Activated T-helper 1 cell treated with anti-CD3 and anti-CD28 coated beads, Interleukin-12 subunit alpha, Interleukin-12 subunit beta, Interleukin-2, Interleukin-4 antibody, amounts not matched to agents 30 ng/mL and 10 ng/mL and 1 ng/mL, durations not matched to agents 14 hours and 24 hours and 36 hours (primary cell): ENCODE data around the gene ILF3. TPM values are rescaled to one million over a fixed set of nuclear protein-coding genes. Genes with fewer than 3 reads are reported as not detected.
A peak's percentile ranks its signal among the peaks of the same experiment; 100 is the strongest.

ENCODE experiments used
- DNase-seq: peaks from one replicate; pipeline ENCODE4 v3.0.0; 2021; ENCODE audit warnings: low spot score
- H3K27ac Mint-ChIP-seq: one replicate; pipeline ENCODE4 v1.8.0; 2021; ENCODE audit warnings: mild to moderate bottlenecking, mixed read lengths
- H3K27me3 Mint-ChIP-seq: one replicate; pipeline ENCODE4 v1.8.0; 2022; ENCODE audit warnings: mild to moderate bottlenecking, moderate library complexity, mixed read lengths; ENCODE audit not compliant: insufficient read depth
- H3K36me3 Mint-ChIP-seq: one replicate; pipeline ENCODE4 v1.8.0; 2021; ENCODE audit warnings: low read depth, mixed read lengths
- H3K4me1 Mint-ChIP-seq: one replicate; pipeline ENCODE4 v1.8.0; 2021; ENCODE audit warnings: low read depth, mixed read lengths
- H3K4me3 Mint-ChIP-seq: one replicate; pipeline ENCODE4 v1.8.0; 2021; ENCODE audit warnings: mild to moderate bottlenecking, moderate library complexity, mixed read lengths
- H3K9me3 Mint-ChIP-seq: one replicate; pipeline ENCODE4 v1.8.0; 2021; ENCODE audit warnings: mixed read lengths
- intact Hi-C: fragments of 100-400 bp; cut with micrococcal nuclease; formaldehyde crosslinking; loops from one replicate; pipeline ENCODE4 v1.15.1; 2024
- total RNA-seq: library from RNA; stranded (reverse); gene quantifications from 2 replicates; pipeline ENCODE4 v1.2.3, GENCODE V29; 2022

ILF3 gene
- total RNA-seq, 1 donor from 2014 or later, result 536 TPM

- Mint-ChIP-seq H3K9me3 (no peaks in the 10 kb centered on the region), H3K4me3 (peak overlapping the region; percentile 98)
Measured at GRCh38 chr19:10719466-10719961, 65.4 kb downstream of the ILF3 start.

GRCh38 chr19:10720607-10721125 is 66.5 kb downstream of the ILF3 start:
- Mint-ChIP-seq H3K9me3 (no peaks in the 10 kb centered on the region), H3K36me3 (peaks cover 9% of the 10 kb centered on the region), H3K27ac (no peak overlapping the region), H3K4me1 (peaks cover 29% of the 10 kb centered on the region), H3K4me3 (peak overlapping the region; percentile 37), H3K27me3 (no peaks in the 10 kb centered on the region)
- intact Hi-C loops, result no loop called here
- DNase-seq, result no peak

More at GRCh38 chr19:10719466-10719961, 65.4 kb downstream of the ILF3 start:
- intact Hi-C loops, result loop anchor here (1.0 to 10.0 kb wide), 3 partner anchors 36 to 375 kb away; partner anchors contain the start of gene SMARCA4
- H3K4me1 Mint-ChIP-seq, result peaks cover 29% of the 10 kb centered on the region
- H3K27ac Mint-ChIP-seq, result peak overlapping the region; percentile 69
- H3K36me3 Mint-ChIP-seq, result peaks cover 6% of the 10 kb centered on the region
- no peaks in the 10 kb centered on the region for H3K27me3 Mint-ChIP-seq
- no peak for DNase-seq

GRCh38 chr19:10723591-10723990 is 69.4 kb downstream of the ILF3 start:
- DNase-seq, result no peak
- intact Hi-C loops, result no loop called here
- Mint-ChIP-seq H3K27ac (no peak overlapping the region), H3K27me3 (no peaks in the 10 kb centered on the region), H3K4me1 (peaks cover 47% of the 10 kb centered on the region), H3K36me3 (peaks cover 25% of the 10 kb centered on the region), H3K4me3 (no peak overlapping the region), H3K9me3 (no peaks in the 10 kb centered on the region)

GRCh38 chr19:10724573-10725071 is 70.5 kb downstream of the ILF3 start:
- no peak overlapping the region for H3K4me3 Mint-ChIP-seq
- peaks cover 25% of the 10 kb centered on the region for H3K36me3 Mint-ChIP-seq
- no peak overlapping the region for H3K27ac Mint-ChIP-seq
- intact Hi-C loops, result no loop called here
- peaks cover 43% of the 10 kb centered on the region for H3K4me1 Mint-ChIP-seq
- DNase-seq, result no peak
- no peaks in the 10 kb centered on the region for H3K27me3 Mint-ChIP-seq
- H3K9me3 Mint-ChIP-seq, result no peaks in the 10 kb centered on the region

- H3K27ac Mint-ChIP-seq, result no peak overlapping the region
- DNase-seq, result no peak
- H3K9me3 Mint-ChIP-seq, result no peaks in the 10 kb centered on the region
- no peak overlapping the region for H3K4me3 Mint-ChIP-seq
- intact Hi-C loops, result no loop called here
- no peaks in the 10 kb centered on the region for H3K27me3 Mint-ChIP-seq
- H3K36me3 Mint-ChIP-seq, result peaks cover 25% of the 10 kb centered on the region
- peaks cover 38% of the 10 kb centered on the region for H3K4me1 Mint-ChIP-seq
Measured at GRCh38 chr19:10725415-10725814, 71.3 kb downstream of the ILF3 start.

- Mint-ChIP-seq H3K9me3 (no peaks in the 10 kb centered on the region), H3K4me3 (no peak overlapping the region), H3K4me1 (peaks cover 30% of the 10 kb centered on the region), H3K36me3 (peaks cover 25% of the 10 kb centered on the region), H3K27ac (no peak overlapping the region), H3K27me3 (no peaks in the 10 kb centered on the region)
- DNase-seq, result no peak
- intact Hi-C loops, result no loop called here
Measured at GRCh38 chr19:10726268-10726667, 72.1 kb downstream of the ILF3 start.

- peak overlapping the region; percentile 48 for H3K27ac Mint-ChIP-seq
- H3K9me3 Mint-ChIP-seq, result no peaks in the 10 kb centered on the region
- DNase-seq, result no peak
- peaks cover 25% of the 10 kb centered on the region for H3K36me3 Mint-ChIP-seq
- no peak overlapping the region for H3K4me3 Mint-ChIP-seq
- no peaks in the 10 kb centered on the region for H3K27me3 Mint-ChIP-seq
- intact Hi-C loops, result no loop called here
- H3K4me1 Mint-ChIP-seq, result peaks cover 36% of the 10 kb centered on the region
Measured at GRCh38 chr19:10727685-10728201, 73.6 kb downstream of the ILF3 start.

GRCh38 chr19:10729411-10729810 is 75.3 kb downstream of the ILF3 start:
- peak overlapping the region; percentile 67 for H3K27ac Mint-ChIP-seq
- H3K27me3 Mint-ChIP-seq, result no peaks in the 10 kb centered on the region
- no peak for DNase-seq
- no peak overlapping the region for H3K4me3 Mint-ChIP-seq
- H3K9me3 Mint-ChIP-seq, result no peaks in the 10 kb centered on the region
- peaks cover 23% of the 10 kb centered on the region for H3K36me3 Mint-ChIP-seq
- intact Hi-C loops, result no loop called here
- H3K4me1 Mint-ChIP-seq, result peaks cover 36% of the 10 kb centered on the region

- Mint-ChIP-seq H3K4me3 (no peak overlapping the region), H3K4me1 (peaks cover 36% of the 10 kb centered on the region)
Measured at GRCh38 chr19:10730932-10731331, 76.8 kb downstream of the ILF3 start.

GRCh38 chr19:10735741-10736140 is 81.6 kb downstream of the ILF3 start:
- peaks cover 27% of the 10 kb centered on the region for H3K36me3 Mint-ChIP-seq
- DNase-seq, result no peak
- no peaks in the 10 kb centered on the region for H3K27me3 Mint-ChIP-seq
- peaks cover 4% of the 10 kb centered on the region for H3K9me3 Mint-ChIP-seq
- peaks cover 34% of the 10 kb centered on the region for H3K4me1 Mint-ChIP-seq
- no peak overlapping the region for H3K27ac Mint-ChIP-seq
- intact Hi-C loops, result no loop called here
- no peak overlapping the region for H3K4me3 Mint-ChIP-seq

More at GRCh38 chr19:10730932-10731331, 76.8 kb downstream of the ILF3 start:
- DNase-seq, result no peak
- H3K27me3 Mint-ChIP-seq, result no peaks in the 10 kb centered on the region
- intact Hi-C loops, result loop anchor here (1.0 kb wide), 2 partner anchors 14 to 28 kb away; no protein-coding TSS in a partner anchor
- H3K27ac Mint-ChIP-seq, result peak overlapping the region; percentile 89
- no peaks in the 10 kb centered on the region for H3K9me3 Mint-ChIP-seq
- H3K36me3 Mint-ChIP-seq, result peaks cover 24% of the 10 kb centered on the region

GRCh38 chr19:10736189-10736588 is 82.0 kb downstream of the ILF3 start:
- Mint-ChIP-seq H3K27me3 (no peaks in the 10 kb centered on the region), H3K36me3 (peaks cover 30% of the 10 kb centered on the region), H3K4me1 (peaks cover 34% of the 10 kb centered on the region), H3K27ac (no peak overlapping the region), H3K9me3 (peaks cover 4% of the 10 kb centered on the region), H3K4me3 (no peak overlapping the region)
- no peak for DNase-seq
- intact Hi-C loops, result no loop called here

GRCh38 chr19:10736916-10737551 is 82.9 kb downstream of the ILF3 start:
- H3K27ac Mint-ChIP-seq, result no peak overlapping the region
- H3K27me3 Mint-ChIP-seq, result no peaks in the 10 kb centered on the region
- H3K4me3 Mint-ChIP-seq, result no peak overlapping the region
- intact Hi-C loops, result no loop called here
- peaks cover 4% of the 10 kb centered on the region for H3K9me3 Mint-ChIP-seq
- H3K4me1 Mint-ChIP-seq, result peaks cover 31% of the 10 kb centered on the region
- DNase-seq, result no peak
- H3K36me3 Mint-ChIP-seq, result peaks cover 33% of the 10 kb centered on the region

GRCh38 chr19:10737722-10738121 is 83.6 kb downstream of the ILF3 start:
- intact Hi-C loops, result no loop called here
- H3K4me1 Mint-ChIP-seq, result peaks cover 38% of the 10 kb centered on the region
- peaks cover 34% of the 10 kb centered on the region for H3K36me3 Mint-ChIP-seq
- H3K4me3 Mint-ChIP-seq, result no peak overlapping the region
- H3K27ac Mint-ChIP-seq, result no peak overlapping the region
- peaks cover 4% of the 10 kb centered on the region for H3K9me3 Mint-ChIP-seq
- DNase-seq, result no peak
- no peaks in the 10 kb centered on the region for H3K27me3 Mint-ChIP-seq
